CD1c-positive myeloid dendritic cell (primary cell): ENCODE measurements around the gene CLCNKA.
A peak's percentile ranks its signal among the peaks of the same experiment; 100 is the strongest.

Experiments used
- DNase-seq: peaks from one replicate; pipeline ENCODE4 v3.0.0-alpha.2; 2016; ENCODE audit errors: extremely low spot score

The CLCNKA gene

GRCh38 chr1:16077406-16078245, 55.8 kb downstream of the CLCNKA start:
- DNase-seq: no peak

- DNase-seq: peak; percentile 66
Measured at GRCh38 chr1:16078925-16079656, 57.3 kb downstream of the CLCNKA start.

GRCh38 chr1:16080422-16081150, 58.8 kb downstream of the CLCNKA start:
- DNase-seq: no peak

- DNase-seq: no peak
Measured at GRCh38 chr1:16081636-16082035, 59.8 kb downstream of the CLCNKA start.

GRCh38 chr1:16082283-16083038, 60.6 kb downstream of the CLCNKA start:
- peak; percentile 71 for DNase-seq

GRCh38 chr1:16083486-16083885, 61.6 kb downstream of the CLCNKA start:
- no peak for DNase-seq
